ENCODE data around the gene ZBTB4.

DNA sequence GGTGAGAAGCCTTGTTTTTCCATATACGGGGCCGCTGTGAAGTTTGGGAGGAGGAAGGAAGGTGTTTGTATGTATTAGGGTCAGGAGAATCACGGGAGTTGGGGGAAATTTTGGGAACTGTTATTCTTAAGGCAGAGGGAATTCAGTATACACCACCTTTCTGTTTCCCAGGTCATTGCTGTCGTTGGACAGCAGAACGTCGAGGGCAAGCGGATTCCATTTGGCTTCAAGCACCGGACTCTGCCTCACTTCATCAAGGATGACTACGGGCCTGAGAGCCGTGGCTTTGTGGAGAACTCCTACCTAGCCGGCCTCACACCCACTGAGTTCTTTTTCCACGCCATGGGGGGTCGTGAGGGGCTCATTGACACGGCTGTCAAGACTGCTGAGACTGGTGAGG is 22.3 kb upstream of the ZBTB4 start:
- TF ChIP-seq TAF1 (IDR thresholded peaks at IDR 0.05; ENCODE audit: low read depth) (no peak), EP300 (IDR thresholded peaks at IDR 0.05; ENCODE audit: borderline replicate concordance) (no peak)
